Naive thymus-derived CD8-positive, alpha-beta T cell (primary cell): ENCODE measurements around the gene HES7. TPM values are rescaled to one million over a fixed set of nuclear protein-coding genes. Genes with fewer than 3 reads are reported as not detected.
"Not testable (repeated sequence)": the region's sequence is repeated elsewhere in the genome, so short reads cannot be mapped to it uniquely, and the experiment has no call there.

Source experiments
- ATAC-seq, 2 donors: fragments of 150-1000 bp; cut with Tn5 transposase in 1 of 2; sonication (Bioruptor Pico), chemical (Tn5 transposase) in 1 of 2; 1 replicate in 1 of 2; 2 replicates in 1 of 2; pipeline ENCODE4 v1.10.0; 2021; ENCODE audit warnings: mild to moderate bottlenecking in 2 of 2, moderate library complexity in 2 of 2
- POLR2A ChIA-PET: fragments of 350-600 bp; sonication (Branson Sonifier 250); formaldehyde crosslinking; loops from one replicate; lab custom pipeline; 2021; ENCODE audit warnings: antibody characterized with exemption; lab: Charles Lee
- DNase-seq, 10 donors: peaks; one replicate each; pipeline versions ENCODE4 v3.0.0 to v3.0.0-alpha.2; 2020 to 2022
- H3K27ac Mint-ChIP-seq, 10 donors: one replicate each; pipeline ENCODE4 v1.8.0; 2020 to 2022; ENCODE audit warnings: mild to moderate bottlenecking in 10 of 10, mixed read lengths in 10 of 10, moderate library complexity in 4 of 10, inconsistent platforms in 1 of 10
- H3K27me3 Mint-ChIP-seq, 5 donors: one replicate each; pipeline ENCODE4 v1.8.0; 2021 to 2022; ENCODE audit warnings: mixed read lengths in 5 of 5
- H3K36me3 Mint-ChIP-seq, 3 donors: one replicate each; pipeline ENCODE4 v1.8.0; 2020 to 2022; ENCODE audit warnings: mixed read lengths in 3 of 3, mild to moderate bottlenecking in 2 of 3, inconsistent platforms in 1 of 3
- H3K4me1 Mint-ChIP-seq, 4 donors: one replicate each; pipeline ENCODE4 v1.8.0; 2021 to 2022; ENCODE audit warnings: mixed read lengths in 4 of 4
- H3K4me3 Mint-ChIP-seq, 10 donors: one replicate each; pipeline ENCODE4 v1.8.0; 2020 to 2022; ENCODE audit warnings: mild to moderate bottlenecking in 10 of 10, mixed read lengths in 10 of 10, moderate library complexity in 6 of 10, inconsistent platforms in 1 of 10
- H3K9me3 Mint-ChIP-seq, 9 donors: one replicate each; pipeline ENCODE4 v1.8.0; 2020 to 2022; ENCODE audit warnings: mixed read lengths in 9 of 9, mild to moderate bottlenecking in 3 of 9, inconsistent platforms in 1 of 9, moderate library complexity in 1 of 9
- polyA plus RNA-seq, 3 donors: library from polyadenylated mRNA; unstranded; fragments of 300-500 nt; fragmentation: Illumina TruSeq; gene quantifications; one replicate each; pipeline ENCODE4 v1.2.3, GENCODE V29; 2021
- total RNA-seq, 8 experiments: library from RNA in 2 of 8; stranded (reverse) in 2 of 8; gene quantifications; one replicate each; pipeline ENCODE4 v1.2.3 and lab custom pipeline; 2021 to 2026

Gene HES7
- total RNA-seq (under 1 TPM in 1 of 2 experiments, not detected in 1; 0.30 TPM), polyA plus RNA-seq (not detected), total RNA-seq (lab: John Stamatoyannopoulos, UW) (0 to 0.52 (median 0.19) reads per million in 6 experiments)

DNA sequence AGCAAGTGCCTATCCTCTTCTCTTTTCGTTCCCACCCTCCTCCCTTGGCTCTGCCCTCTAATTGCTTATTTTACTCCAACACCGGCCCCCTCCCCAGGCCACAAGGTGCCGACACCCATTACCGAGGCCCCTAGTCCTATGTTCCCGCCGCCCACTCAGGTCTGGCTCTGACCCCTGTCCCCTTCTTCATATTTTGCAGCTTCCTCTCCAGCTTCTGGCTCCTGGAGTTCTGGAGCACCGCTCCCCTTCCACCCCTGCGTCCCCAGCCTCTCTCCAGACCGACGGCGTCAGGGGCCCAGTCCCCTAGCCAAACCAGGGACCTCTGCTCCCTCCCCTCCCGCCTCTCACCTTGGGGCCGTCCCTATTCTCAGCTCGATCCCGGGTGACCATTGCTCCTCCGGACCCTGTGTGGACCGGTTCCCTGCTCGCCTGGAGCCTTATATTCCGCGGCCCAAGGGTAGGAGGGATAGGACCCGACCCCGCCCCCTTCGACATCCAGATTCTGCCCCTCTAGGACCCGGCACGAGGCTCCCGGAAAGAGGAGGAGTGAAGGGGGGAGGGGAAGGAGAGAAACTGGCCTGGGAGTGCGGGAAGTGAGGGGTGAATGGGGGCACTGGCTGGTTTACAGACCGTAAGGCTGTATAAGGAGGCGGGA is at the start of gene HES7:
Gene HES7, minus strand, starts transcription at position 412 of the 655 bp plus-strand sequence. Its CDS starts 22 bp downstream, at position 390.
- peaks cover 0 to 6% (median 2%) of the 10 kb centered on the region in 3 donors for H3K36me3 Mint-ChIP-seq
- peaks cover 0 to 16% (median 0%) of the 10 kb centered on the region in 9 donors for H3K9me3 Mint-ChIP-seq
- H3K4me1 Mint-ChIP-seq = peaks cover 54 to 78% (median 67%) of the 10 kb centered on the region in 4 donors
- peak within 1 kb of the TSS; percentile 33 to 100 (median 84) for H3K27ac Mint-ChIP-seq
- POLR2A ChIA-PET = interaction anchor here (0.5 to 4.0 kb wide), 22 partner anchors 12 to 668 kb away, joined by 3 to 27 read pairs (median 5); partner anchors contain the start of genes CTC1, RANGRF and SLC25A35
- DNase-seq (peak in 2 of 10 donors; percentile 18 to 64), ATAC-seq (no peak)
- peak within 1 kb of the TSS; percentile 87 to 97 (median 94) for H3K4me3 Mint-ChIP-seq
- H3K27me3 Mint-ChIP-seq = peaks cover 0 to 39% (median 26%) of the 10 kb centered on the region in 5 donors

DNA sequence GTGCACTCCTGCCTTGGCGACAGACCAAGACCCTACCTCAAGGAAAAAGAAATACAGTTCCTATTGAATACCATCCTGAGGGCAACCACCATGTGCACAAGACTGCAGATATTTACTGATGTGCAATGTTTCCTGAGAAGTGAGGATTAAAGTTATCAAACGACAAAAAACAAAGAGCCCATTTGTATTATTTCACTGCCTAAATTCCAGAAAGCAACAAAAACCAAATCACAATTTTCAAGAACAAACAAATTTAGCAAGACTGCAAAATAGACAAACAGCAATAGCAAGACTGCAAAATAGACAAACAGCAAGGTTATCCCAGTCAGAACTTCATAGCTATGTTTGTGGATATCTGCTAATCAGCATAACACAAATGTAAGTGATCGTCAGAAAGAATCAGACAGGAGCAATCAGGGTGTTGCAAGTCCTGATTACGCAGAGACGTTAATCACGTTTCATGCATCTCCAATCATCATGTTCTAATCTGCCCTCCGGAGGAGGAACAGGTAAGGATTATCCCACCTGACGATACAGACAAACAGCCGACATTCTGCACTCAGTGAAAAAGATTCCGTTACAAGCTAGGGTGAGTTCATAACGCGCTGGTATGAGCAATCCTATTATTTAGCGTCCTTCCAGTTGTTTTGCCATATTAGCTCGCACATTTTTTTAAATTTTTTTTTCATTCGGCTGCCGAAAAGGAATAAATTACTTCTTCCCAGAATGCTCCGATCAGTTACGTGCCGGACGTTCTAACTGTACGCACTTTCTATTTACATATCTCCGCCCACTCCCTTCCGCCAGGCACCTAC is 49.4 kb upstream of the HES7 start:
- H3K27me3 Mint-ChIP-seq = no peaks in the 10 kb centered on the region
- POLR2A ChIA-PET = interaction anchor here (0.5 to 41.9 kb wide), 17 partner anchors 9 to 590 kb away, joined by 3 to 1171 read pairs (median 5); partner anchors contain the start of genes BORCS6, CTC1, MPDU1 and PER1
- DNase-seq (peak; percentile 43 to 95 (median 83)), ATAC-seq (peak; percentile 81 to 85)
- no peaks in the 10 kb centered on the region for H3K9me3 Mint-ChIP-seq
- H3K4me3 Mint-ChIP-seq = peak overlapping the region; percentile 84 to 95 (median 92)
- peak overlapping the region; percentile 99 to 100 (median 100) for H3K27ac Mint-ChIP-seq
- no peaks in the 10 kb centered on the region for H3K36me3 Mint-ChIP-seq
- H3K4me1 Mint-ChIP-seq = peaks cover 20 to 61% (median 52%) of the 10 kb centered on the region in 4 donors

DNA sequence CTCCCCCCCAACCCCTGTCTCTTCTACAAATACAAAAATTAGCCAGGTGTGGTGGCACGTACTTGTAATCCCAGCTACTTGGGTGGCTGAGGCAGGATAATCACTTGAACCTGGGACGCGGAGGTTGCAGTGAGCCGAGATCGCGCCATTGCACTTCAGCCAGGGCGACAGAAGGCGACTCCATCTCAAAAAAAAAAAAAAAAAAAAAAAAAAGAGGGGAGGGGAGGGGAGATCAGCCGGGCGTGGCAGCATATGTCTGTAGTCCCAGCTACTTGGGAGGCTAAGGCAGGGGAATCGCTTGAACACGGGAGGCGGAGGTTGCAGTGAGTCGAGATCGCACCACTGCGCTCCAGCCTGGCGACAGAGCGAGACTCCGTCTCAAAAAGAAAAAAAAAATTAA is 46.3 kb upstream of the HES7 start:
- H3K9me3 Mint-ChIP-seq, ATAC-seq, H3K27ac Mint-ChIP-seq, H3K27me3 Mint-ChIP-seq, H3K4me3 Mint-ChIP-seq, H3K36me3 Mint-ChIP-seq, DNase-seq: not testable (repeated sequence)
- H3K4me1 Mint-ChIP-seq = peaks cover 8 to 50% (median 40%) of the 10 kb centered on the region in 4 donors
- POLR2A ChIA-PET = interaction anchor here (0.7 to 41.9 kb wide), 3 partner anchors 12 to 66 kb away, joined by 10 to 1171 read pairs (median 1171); partner anchors contain the start of genes BORCS6, PER1, TMEM107 and VAMP2

DNA sequence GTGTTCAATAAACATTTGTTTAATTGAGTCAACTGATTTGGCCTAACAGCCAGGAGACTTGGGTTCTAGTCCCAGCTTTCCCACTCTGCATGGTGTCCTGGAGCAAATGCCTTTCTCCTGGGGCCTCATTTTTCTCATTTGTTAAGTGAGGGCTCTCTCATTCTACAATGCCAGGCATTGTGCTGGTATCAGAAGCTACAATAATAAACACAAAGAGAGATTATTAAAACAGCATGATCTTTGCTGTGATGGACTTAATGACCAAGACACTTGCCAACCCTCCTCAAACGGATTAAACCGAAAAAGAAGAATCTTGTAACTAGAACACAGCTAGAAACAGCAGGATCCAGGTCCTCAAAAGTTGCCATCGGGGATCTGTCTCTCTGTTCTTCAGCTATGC is 43.6 kb upstream of the HES7 start:
- no peaks in the 10 kb centered on the region for H3K27me3 Mint-ChIP-seq
- H3K4me1 Mint-ChIP-seq = peaks cover 16 to 46% (median 36%) of the 10 kb centered on the region in 4 donors
- no peak overlapping the region for H3K4me3 Mint-ChIP-seq
- no peaks in the 10 kb centered on the region for H3K9me3 Mint-ChIP-seq
- ATAC-seq (no peak), DNase-seq (no peak)
- POLR2A ChIA-PET = interaction anchor here (0.7 to 41.9 kb wide), 4 partner anchors 9 to 54 kb away, joined by 3 to 1171 read pairs (median 10); partner anchors contain the start of genes BORCS6 and TMEM107
- no peaks in the 10 kb centered on the region for H3K36me3 Mint-ChIP-seq
- peak overlapping the region in 1 of 10 donors; percentile 8 for H3K27ac Mint-ChIP-seq

DNA sequence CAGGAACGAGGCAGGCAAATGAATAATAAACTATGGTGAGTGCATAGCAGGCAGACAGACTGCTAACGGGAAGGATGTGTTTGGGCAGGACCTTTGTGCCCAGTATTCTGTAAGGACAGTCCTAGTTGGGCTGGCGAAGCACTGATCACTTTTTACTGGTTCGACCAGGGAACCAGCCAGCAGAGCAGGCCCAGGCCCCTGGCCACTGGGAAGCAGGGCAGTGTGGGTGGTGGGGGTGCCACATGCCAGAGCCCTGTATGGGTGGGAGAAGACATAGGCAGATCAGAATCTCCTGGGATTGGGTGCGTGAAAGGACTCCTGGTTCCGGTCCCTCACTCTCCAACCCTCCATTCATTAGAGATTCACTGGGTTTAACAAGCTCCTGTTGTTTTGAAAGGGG is 42.8 kb upstream of the HES7 start:
- peak overlapping the region in 6 of 10 donors; percentile 14 to 83 (median 60) for H3K27ac Mint-ChIP-seq
- peaks cover 16 to 44% (median 35%) of the 10 kb centered on the region in 4 donors for H3K4me1 Mint-ChIP-seq
- DNase-seq (peak in 1 of 10 donors; percentile 45), ATAC-seq (no peak)
- no peaks in the 10 kb centered on the region for H3K27me3 Mint-ChIP-seq
- no peaks in the 10 kb centered on the region for H3K9me3 Mint-ChIP-seq
- peaks cover 0 to 1% (median under 1%) of the 10 kb centered on the region in 3 donors for H3K36me3 Mint-ChIP-seq
- H3K4me3 Mint-ChIP-seq = no peak overlapping the region
- POLR2A ChIA-PET = interaction anchor here (0.6 to 41.9 kb wide), 3 partner anchors 15 to 54 kb away, joined by 5 to 1171 read pairs (median 5); partner anchors contain the start of genes BORCS6 and TMEM107

DNA sequence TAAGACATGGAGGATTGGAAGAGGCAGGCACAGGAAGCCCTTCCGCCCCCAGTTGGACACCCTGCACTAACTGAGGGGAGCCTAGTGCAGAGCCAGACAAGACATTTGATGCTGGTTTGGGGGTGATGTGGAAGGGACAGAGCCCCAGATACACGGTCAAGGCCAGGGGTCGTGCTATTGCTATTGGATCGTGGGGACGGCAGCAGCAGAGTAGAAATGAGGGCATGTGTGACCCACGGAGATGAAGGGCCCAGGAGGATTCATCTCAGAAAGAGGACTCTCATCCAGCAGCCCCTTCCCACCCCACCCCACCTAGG is 40.9 kb upstream of the HES7 start:
- ATAC-seq = peak in 1 of 2 donors; percentile 19
- peak overlapping the region; percentile 95 to 99 (median 98) for H3K27ac Mint-ChIP-seq
- H3K4me1 Mint-ChIP-seq = peaks cover 29 to 57% (median 52%) of the 10 kb centered on the region in 4 donors

DNA sequence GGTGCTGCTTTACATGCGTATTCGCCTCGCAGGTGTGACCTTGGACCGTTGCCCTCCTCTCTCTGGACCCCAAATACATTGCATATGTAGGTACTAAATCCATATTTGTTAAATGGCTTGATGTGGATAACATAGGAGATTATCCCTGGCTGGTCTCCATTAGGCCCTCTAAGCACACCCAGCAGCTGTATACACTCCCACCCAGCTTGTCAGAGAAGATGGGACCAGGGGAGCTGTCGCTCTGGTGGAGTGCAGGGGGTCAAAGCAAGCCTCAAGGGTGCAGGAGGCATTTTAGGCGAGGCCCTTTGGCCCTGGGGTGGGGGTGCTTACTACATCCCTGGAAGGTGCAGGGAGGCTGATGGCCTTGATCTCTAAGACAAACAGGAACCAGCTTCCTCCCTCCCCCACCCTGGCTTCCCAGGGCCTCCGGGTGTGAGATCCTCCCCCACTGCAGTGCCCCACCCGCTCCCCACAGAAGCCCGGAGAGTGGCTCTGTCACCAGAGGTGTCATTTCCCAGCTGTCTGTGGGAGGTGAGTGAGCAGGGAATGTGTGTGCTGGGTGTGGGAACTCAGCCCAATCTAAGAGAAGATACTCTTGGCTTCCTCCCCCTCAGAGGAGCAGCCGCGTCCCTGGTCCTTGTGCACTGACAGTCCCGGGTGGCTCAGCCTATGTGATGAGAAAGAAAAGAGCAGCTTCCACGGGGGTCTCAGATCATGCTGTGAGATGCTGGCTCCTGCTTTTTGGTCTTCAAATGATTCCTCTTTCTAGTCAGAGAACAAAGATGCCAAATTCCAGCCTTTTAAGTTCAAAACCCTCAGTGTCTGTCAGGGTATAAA is 40.3 kb upstream of the HES7 start:
- Mint-ChIP-seq H3K27ac (peak overlapping the region; percentile 95 to 99 (median 98)), H3K27me3 (no peaks in the 10 kb centered on the region), H3K4me1 (peaks cover 29 to 63% (median 58%) of the 10 kb centered on the region in 4 donors), H3K9me3 (no peaks in the 10 kb centered on the region), H3K4me3 (peak overlapping the region; percentile 81 to 94 (median 88)), H3K36me3 (peaks cover 3 to 27% (median 12%) of the 10 kb centered on the region in 3 donors)
- POLR2A ChIA-PET = interaction anchor here (0.7 to 41.9 kb wide), 17 partner anchors 9 to 477 kb away, joined by 3 to 1171 read pairs (median 6); partner anchors contain the start of genes BORCS6, CTC1, PER1 and SLC25A35
- peak; percentile 36 to 47 for ATAC-seq
- DNase-seq = peak in 9 of 10 donors; percentile 50 to 83 (median 69)

More for the DNA sequence above, 40.9 kb upstream of the HES7 start:
- Mint-ChIP-seq H3K9me3 (no peaks in the 10 kb centered on the region), H3K4me3 (peak overlapping the region; percentile 81 to 94 (median 88)), H3K27me3 (no peaks in the 10 kb centered on the region), H3K36me3 (peaks cover 3 to 21% (median 12%) of the 10 kb centered on the region in 3 donors)
- DNase-seq = peak in 1 of 10 donors; percentile 62
- POLR2A ChIA-PET = interaction anchor here (0.9 to 41.9 kb wide), 14 partner anchors 10 to 478 kb away, joined by 3 to 1171 read pairs (median 6); partner anchors contain the start of genes BORCS6, CTC1, PER1 and SLC25A35

DNA sequence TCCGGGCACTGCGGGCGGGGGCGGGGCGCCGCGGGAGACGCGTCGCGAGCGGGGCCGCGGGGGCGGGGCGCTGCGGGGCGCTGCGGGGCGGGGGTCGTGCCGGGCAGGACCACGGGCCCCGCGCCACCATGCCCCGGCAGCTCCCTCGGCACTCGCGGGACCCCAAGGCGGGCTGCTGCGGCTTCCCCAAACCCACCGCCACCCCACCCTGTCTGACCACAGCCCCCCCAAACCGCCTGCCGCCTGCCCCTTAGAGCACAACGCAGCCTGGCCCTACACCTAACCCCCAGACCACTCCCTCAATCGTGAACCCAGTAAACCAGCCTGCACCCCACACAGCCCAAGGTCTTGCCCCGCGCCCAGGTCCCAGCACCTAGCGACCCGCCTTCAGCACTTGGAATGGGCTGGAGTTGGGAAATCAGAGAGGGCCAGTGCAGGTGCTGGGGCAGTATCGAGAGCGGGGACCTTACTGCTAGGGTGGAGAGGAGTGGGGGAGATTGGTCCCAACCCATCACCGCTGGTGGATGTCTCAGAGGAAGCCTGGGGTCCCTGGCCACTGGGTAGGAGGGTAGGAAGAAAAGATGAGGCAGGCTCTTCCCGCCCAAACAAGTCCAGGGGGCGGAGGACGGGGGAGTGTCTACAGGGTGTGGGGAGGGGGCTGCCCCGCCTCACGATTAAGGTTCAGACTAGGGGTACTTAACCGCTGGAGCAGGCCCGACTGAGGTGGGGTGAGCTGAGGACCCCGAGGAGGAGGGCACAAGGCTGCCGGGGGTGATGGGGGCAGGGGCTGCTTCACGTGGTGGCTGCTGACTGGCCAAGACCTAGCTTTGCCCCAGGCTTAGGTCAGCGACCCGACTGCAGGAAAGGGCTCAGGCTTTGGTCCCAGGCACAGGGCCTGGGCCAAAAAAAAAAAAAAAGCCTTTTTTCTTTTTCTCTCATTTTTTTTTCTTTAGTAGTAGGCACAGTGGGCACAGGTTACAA is 39.4 kb upstream of the HES7 start:
- ATAC-seq (peak; percentile 15 to 39), DNase-seq (peak in 1 of 10 donors; percentile 67)
- Mint-ChIP-seq H3K27me3 (no peaks in the 10 kb centered on the region), H3K36me3 (peaks cover 3 to 32% (median 14%) of the 10 kb centered on the region in 3 donors), H3K27ac (peak overlapping the region; percentile 95 to 99 (median 98)), H3K4me1 (peaks cover 31 to 65% (median 64%) of the 10 kb centered on the region in 4 donors), H3K9me3 (no peaks in the 10 kb centered on the region), H3K4me3 (peak overlapping the region; percentile 85 to 94 (median 88))
- POLR2A ChIA-PET = interaction anchor here (0.7 to 41.9 kb wide), 23 partner anchors 9 to 477 kb away, joined by 3 to 1171 read pairs (median 5); partner anchors contain the start of genes BORCS6, CTC1, PER1 and SLC25A35

DNA sequence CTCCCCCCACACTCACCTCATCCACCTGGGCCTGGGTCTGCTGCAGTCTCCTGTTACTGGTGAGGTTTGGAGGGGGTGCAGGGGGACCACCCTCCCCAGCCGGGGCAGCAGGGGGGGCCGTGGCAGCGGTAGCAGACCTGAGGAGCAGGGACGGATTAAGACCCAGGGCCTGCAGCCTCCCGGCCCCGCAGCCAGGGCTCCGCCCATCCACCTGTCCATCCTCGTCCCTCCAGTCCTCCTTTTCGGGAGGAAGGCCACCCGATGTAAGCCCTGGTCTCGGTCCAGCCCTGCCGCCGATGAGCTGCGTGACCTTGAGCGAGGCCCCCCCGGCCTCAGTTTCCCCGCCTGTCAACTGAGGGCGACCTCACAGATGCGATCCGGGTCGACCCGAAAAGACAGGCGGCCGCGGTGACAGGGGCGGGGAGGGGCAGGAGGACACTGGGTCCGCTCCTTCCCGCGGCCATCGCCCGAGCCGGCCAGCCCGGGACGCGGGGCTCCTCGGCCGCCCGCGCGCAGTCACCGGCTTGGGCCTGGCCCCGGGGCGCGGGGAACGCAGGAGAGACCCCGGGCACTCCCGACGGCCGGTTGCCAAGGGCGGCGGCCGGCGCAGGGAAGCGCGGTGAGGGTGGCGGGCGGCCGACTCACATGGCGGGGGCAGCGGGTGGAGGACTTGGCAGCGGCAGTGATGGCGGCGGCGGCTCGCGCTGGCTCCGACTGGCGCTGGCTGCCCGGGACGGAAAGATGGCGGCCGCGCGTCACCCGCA is 38.5 kb upstream of the HES7 start, which contains the start of gene VAMP2:
Gene VAMP2, minus strand, starts transcription at position 716 of the 764 bp plus-strand sequence. Its CDS starts 69 bp downstream, at position 647.
- Mint-ChIP-seq H3K36me3 (peaks cover 3 to 33% (median 14%) of the 10 kb centered on the region in 3 donors), H3K4me3 (peak within 1 kb of the TSS; percentile 86 to 96 (median 90)), H3K9me3 (no peaks in the 10 kb centered on the region), H3K27me3 (no peaks in the 10 kb centered on the region), H3K27ac (peak within 1 kb of the TSS; percentile 95 to 99 (median 98)), H3K4me1 (peaks cover 31 to 65% (median 64%) of the 10 kb centered on the region in 4 donors)
- POLR2A ChIA-PET = interaction anchor here (0.7 to 41.9 kb wide), 9 partner anchors 9 to 85 kb away, joined by 3 to 1171 read pairs (median 6); partner anchors contain the start of genes BORCS6, CTC1 and TMEM107
- DNase-seq (peak; percentile 75 to 92 (median 87)), ATAC-seq (peak; percentile 61 to 66)
